Measurements from ENCODE around the gene STK17B.

GRCh38 chr2:196162586-196163175 lies 8.7 kb downstream of the STK17B start:
- no peak for TF ChIP-seq CTCF (IDR thresholded peaks at IDR 0.05; ENCODE audit: low read depth, low read length)
- TF ChIP-seq POLR2A (IDR thresholded peaks at IDR 0.05; ENCODE audit: extremely low read depth, insufficient read length), result no peak
- TF ChIP-seq MYC (IDR thresholded peaks at IDR 0.05; ENCODE audit: low read depth, low read length), result no peak

Data from NB4 (cell line).